Mesothelial cell of epicardium (in vitro differentiated cells): ENCODE results near the gene HEXA. TPM values are rescaled to one million over a fixed set of nuclear protein-coding genes. Genes with fewer than 3 reads are reported as not detected.
"Not testable (repeated sequence)": the region's sequence is repeated elsewhere in the genome, so short reads cannot be mapped to it uniquely, and the experiment has no call there.

Experiments
- DNase-seq, 2 experiments: peaks; one replicate each; pipeline ENCODE4 v3.0.0; 2021; ENCODE audit warnings: low spot score in 2 of 2; ENCODE audit not compliant: unreplicated experiment in 2 of 2
- H3K27ac Mint-ChIP-seq: 2 replicates; pipeline ENCODE4 v1.8.0; 2021; ENCODE audit warnings: mixed read lengths
- H3K27me3 Mint-ChIP-seq: 2 replicates; pipeline ENCODE4 v1.8.0; 2021; ENCODE audit warnings: low read depth, mixed read lengths
- H3K36me3 Mint-ChIP-seq: 2 replicates; pipeline ENCODE4 v1.8.0; 2021; ENCODE audit warnings: mixed read lengths
- H3K4me1 Mint-ChIP-seq: 2 replicates; pipeline ENCODE4 v1.8.0; 2021; ENCODE audit warnings: mixed read lengths
- H3K4me3 Mint-ChIP-seq: 2 replicates; pipeline ENCODE4 v1.8.0; 2021; ENCODE audit warnings: mild to moderate bottlenecking, moderate library complexity, mixed read lengths
- H3K9me3 Mint-ChIP-seq: 2 replicates; pipeline ENCODE4 v1.8.0; 2021; ENCODE audit warnings: mixed read lengths
- total RNA-seq: library from RNA; stranded (reverse); gene quantifications from 3 replicates; pipeline ENCODE4 v1.2.1, GENCODE V29; 2021
- TF ChIP-seq, protein P1 (sequence below): fragments of 200-600 bp; sonication (generic); IDR thresholded peaks from one replicate; pipeline ENCODE4 v1.5.0; 2021; ENCODE audit warnings: antibody characterized with exemption; ENCODE audit not compliant: unreplicated experiment

Gene HEXA
- total RNA-seq, 1 donor from 2014 or later = 98.6 TPM

DNA sequence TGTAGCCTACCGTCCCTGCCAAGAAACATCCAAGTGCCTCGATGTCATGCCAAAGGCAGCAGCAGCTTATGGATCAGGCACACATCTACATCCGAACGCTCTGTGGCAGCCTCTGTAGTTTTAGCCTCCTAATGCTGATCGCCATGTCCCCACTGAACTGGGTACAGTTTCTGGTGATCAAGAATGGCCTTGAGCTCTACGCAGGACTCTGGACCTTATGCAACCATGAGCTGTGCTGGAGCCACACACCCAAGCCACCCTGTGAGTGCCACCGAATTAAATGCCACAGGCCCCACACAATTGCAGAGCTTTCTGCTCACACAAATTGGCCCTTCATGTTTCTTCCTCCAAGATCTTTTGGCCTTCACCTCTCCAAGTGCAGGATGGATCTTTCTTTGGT, 22.8 kb upstream of the HEXA start:
- DNase-seq = no peak
- no peak overlapping the region for H3K27ac Mint-ChIP-seq
- H3K27me3 Mint-ChIP-seq = peaks cover 54% of the 10 kb centered on the region
- no peaks in the 10 kb centered on the region for H3K4me1 Mint-ChIP-seq
- no peaks in the 10 kb centered on the region for H3K36me3 Mint-ChIP-seq
- H3K9me3 Mint-ChIP-seq = peaks cover 5% of the 10 kb centered on the region
- no peak overlapping the region for H3K4me3 Mint-ChIP-seq
- TF ChIP-seq, protein P1, sequence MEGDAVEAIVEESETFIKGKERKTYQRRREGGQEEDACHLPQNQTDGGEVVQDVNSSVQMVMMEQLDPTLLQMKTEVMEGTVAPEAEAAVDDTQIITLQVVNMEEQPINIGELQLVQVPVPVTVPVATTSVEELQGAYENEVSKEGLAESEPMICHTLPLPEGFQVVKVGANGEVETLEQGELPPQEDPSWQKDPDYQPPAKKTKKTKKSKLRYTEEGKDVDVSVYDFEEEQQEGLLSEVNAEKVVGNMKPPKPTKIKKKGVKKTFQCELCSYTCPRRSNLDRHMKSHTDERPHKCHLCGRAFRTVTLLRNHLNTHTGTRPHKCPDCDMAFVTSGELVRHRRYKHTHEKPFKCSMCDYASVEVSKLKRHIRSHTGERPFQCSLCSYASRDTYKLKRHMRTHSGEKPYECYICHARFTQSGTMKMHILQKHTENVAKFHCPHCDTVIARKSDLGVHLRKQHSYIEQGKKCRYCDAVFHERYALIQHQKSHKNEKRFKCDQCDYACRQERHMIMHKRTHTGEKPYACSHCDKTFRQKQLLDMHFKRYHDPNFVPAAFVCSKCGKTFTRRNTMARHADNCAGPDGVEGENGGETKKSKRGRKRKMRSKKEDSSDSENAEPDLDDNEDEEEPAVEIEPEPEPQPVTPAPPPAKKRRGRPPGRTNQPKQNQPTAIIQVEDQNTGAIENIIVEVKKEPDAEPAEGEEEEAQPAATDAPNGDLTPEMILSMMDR = no peak

DNA sequence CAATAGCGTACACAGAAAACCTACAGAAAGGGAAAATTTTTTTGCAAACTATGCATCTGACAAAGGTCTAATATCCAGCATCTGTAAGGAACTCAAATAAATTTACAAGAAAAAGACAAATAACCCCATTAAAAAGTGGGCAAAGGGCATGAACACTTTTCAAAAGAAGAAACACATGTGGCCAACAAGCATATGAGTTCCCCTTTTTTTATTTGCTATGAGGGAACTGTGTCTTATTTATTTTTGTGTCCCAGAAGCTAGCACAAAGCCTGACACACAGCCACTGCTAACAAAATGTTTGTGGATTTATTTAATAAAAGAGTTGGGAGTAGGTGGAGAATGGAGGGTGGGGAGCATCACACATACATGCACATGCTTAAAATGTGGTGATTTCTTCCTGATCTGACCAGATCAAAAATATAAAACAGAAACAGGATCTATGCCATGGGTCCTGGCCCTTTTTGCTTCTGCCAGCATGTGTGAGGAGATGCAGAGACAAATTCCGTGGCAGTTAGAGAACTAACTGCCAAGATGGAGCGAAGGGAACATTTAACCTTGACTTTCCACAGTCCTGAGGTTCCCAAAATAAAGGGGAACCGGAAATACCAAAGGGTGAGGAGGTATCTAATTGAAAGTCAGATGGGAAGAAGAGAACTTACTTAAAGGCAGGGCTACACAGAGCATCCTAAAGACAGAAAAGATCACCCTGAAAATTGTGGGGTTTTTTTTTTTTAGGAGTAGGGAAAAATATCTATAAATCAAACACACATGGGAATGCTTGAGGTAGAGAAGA, 22.2 kb upstream of the HEXA start, which contains the start of gene TMEM202:
Gene TMEM202, plus strand, starts transcription at position 510 of the 793 bp plus-strand sequence. Its CDS starts 22 bp downstream, at position 532.
- no peak for DNase-seq
- peaks cover 5% of the 10 kb centered on the region for H3K9me3 Mint-ChIP-seq
- no peak within 1 kb of the TSS for H3K27ac Mint-ChIP-seq
- H3K36me3 Mint-ChIP-seq = no peaks in the 10 kb centered on the region
- H3K4me1 Mint-ChIP-seq = no peaks in the 10 kb centered on the region
- H3K27me3 Mint-ChIP-seq = peaks cover 50% of the 10 kb centered on the region
- no peak within 1 kb of the TSS for H3K4me3 Mint-ChIP-seq
- TF ChIP-seq, protein P1 = no peak

DNA sequence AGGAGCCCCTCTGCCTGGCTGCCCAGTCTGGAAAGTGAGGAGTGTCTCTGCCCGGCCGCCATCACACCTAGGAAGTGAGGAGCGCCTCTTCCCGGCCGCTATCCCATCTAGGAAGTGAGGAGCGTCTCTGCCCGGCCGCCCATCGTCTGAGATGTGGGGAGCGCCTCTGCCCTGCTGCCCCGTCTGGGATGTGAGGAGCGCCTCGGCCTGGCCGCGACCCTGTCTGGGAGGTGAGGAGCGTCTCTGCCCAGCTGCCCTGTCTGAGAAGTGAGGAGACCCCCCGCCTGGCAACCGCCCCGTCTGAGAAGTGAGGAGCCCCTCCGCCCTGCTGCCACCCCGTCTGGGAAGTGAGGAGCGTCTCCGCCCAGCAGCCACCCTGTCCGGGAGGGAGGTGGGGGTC, 20.5 kb upstream of the HEXA start:
- not testable (repeated sequence) for DNase-seq, H3K9me3 Mint-ChIP-seq, H3K27ac Mint-ChIP-seq, H3K36me3 Mint-ChIP-seq, H3K4me1 Mint-ChIP-seq, H3K4me3 Mint-ChIP-seq
- peaks cover 39% of the 10 kb centered on the region for H3K27me3 Mint-ChIP-seq

DNA sequence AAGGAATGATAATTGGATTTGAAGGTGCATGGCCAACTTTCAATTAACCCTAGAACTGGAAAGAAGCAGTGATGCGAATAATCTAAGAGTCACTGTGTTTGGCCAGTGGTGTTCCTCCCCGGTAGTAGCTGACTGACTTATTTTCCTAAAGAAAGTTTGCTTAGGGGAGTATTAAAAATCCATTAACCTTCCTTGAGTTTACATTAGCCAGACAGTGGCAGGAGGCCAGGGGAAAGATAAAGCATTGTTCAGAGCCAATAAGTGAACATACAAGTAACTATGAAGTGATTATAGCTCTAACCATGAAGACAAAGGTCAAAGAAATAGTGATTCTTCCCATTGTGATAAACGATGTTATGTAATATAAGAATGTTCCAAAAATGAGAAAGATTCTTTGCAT, 13.4 kb upstream of the HEXA start:
- no peaks in the 10 kb centered on the region for H3K9me3 Mint-ChIP-seq
- DNase-seq = no peak
- no peak overlapping the region for H3K4me3 Mint-ChIP-seq
- H3K27me3 Mint-ChIP-seq = peaks cover 64% of the 10 kb centered on the region
- H3K36me3 Mint-ChIP-seq = no peaks in the 10 kb centered on the region
- no peaks in the 10 kb centered on the region for H3K4me1 Mint-ChIP-seq
- TF ChIP-seq, protein P1 = no peak
- no peak overlapping the region for H3K27ac Mint-ChIP-seq

DNA sequence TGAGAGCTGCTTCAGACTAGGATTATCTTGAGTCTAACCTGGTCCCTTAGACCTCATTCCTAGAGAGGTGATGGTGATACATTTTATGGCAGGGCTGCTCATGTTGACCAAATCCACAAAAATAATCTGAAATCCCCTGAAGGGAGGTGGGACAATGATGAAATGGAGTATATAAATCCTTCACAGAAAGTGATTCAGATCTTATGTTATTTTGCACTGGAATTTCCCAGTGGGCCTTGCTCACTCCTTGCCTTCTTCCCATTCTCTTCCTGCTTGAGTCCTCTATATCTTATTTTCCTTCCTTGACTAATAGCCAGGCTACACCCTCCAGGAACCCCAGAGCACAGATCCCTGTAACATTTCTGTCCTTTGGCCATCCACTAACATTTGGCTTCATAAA, 11.9 kb upstream of the HEXA start:
- no peaks in the 10 kb centered on the region for H3K4me1 Mint-ChIP-seq
- DNase-seq = no peak
- H3K27ac Mint-ChIP-seq = no peak overlapping the region
- TF ChIP-seq, protein P1 = no peak
- no peaks in the 10 kb centered on the region for H3K36me3 Mint-ChIP-seq
- peaks cover 73% of the 10 kb centered on the region for H3K27me3 Mint-ChIP-seq
- H3K9me3 Mint-ChIP-seq = no peaks in the 10 kb centered on the region
- H3K4me3 Mint-ChIP-seq = no peak overlapping the region

DNA sequence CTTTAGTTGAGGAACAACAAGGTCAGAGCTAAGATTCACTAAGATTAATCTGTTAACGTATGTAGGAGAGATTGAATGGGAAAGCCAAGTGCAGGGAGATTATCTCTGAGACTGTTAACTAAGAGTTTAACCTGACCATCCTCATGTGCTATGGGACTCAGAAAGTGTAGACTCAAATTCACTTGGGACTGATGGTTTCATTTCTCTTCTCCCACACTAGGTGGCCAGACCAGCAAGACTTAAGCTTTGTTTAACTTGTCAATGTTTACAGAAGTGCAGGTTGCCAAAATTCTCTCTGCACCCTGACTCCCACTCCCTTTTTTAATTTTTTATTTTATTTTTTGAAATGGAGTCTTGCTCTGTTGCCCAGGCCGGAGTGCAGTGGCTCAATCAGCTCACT, 6.3 kb upstream of the HEXA start:
- H3K4me1 Mint-ChIP-seq = no peaks in the 10 kb centered on the region
- H3K36me3 Mint-ChIP-seq = no peaks in the 10 kb centered on the region
- no peak overlapping the region for H3K27ac Mint-ChIP-seq
- H3K9me3 Mint-ChIP-seq = no peaks in the 10 kb centered on the region
- no peak for DNase-seq
- TF ChIP-seq, protein P1 = no peak
- peaks cover 61% of the 10 kb centered on the region for H3K27me3 Mint-ChIP-seq
- no peak overlapping the region for H3K4me3 Mint-ChIP-seq
